Uterus (tissue), 4 donors: Measurements from ENCODE around the gene IRF9. TPM values are rescaled to one million over a fixed set of nuclear protein-coding genes. Genes with fewer than 3 reads are reported as not detected.
A peak's percentile ranks its signal among the peaks of the same experiment; 100 is the strongest.

Experiments
- DNase-seq, 2 donors: peaks; one replicate each; pipeline ENCODE4 v3.0.0-alpha.2; 2019 to 2020
- H3K27ac ChIP-seq, 2 donors: fragments of 200-600 bp; sonication (generic); 1 replicate in 1 of 2; 2 replicates in 1 of 2; pipeline ENCODE4 v1.5.1; 2016 to 2018
- H3K27me3 ChIP-seq, 2 donors: fragments of 200-600 bp; sonication (generic); one replicate each; pipeline ENCODE4 v1.5.1; 2018 to 2019; ENCODE audit warnings: control low read depth in 1 of 2
- H3K36me3 ChIP-seq, 2 donors: fragments of 200-600 bp; sonication (generic); one replicate each; pipeline ENCODE4 v1.5.1; 2019; ENCODE audit warnings: control low read depth in 1 of 2
- H3K4me1 ChIP-seq, 2 donors: fragments of 200-600 bp; sonication (generic); one replicate each; pipeline ENCODE4 v1.5.1; 2018 to 2019; ENCODE audit warnings: control low read depth in 1 of 2
- H3K4me3 ChIP-seq, 2 donors: fragments of 200-600 bp; sonication (generic); 1 replicate in 1 of 2; 2 replicates in 1 of 2; pipeline ENCODE4 v1.5.1; 2018 to 2019; ENCODE audit warnings: mild to moderate bottlenecking in 1 of 2
- H3K9me3 ChIP-seq, 2 donors: fragments of 200-600 bp; sonication (generic); one replicate each; pipeline ENCODE4 v1.5.1; 2019; ENCODE audit warnings: control low read depth in 1 of 2
- CTCF ChIP-seq, 4 experiments: fragments of 200-600 bp in 2 of 4; fragments of 450-650 bp in 2 of 4; sonication (generic) in 2 of 4; IDR thresholded peaks; one replicate each; pipeline ENCODE4 v1.5.1; 2016 to 2019; ENCODE audit warnings: antibody characterized with exemption in 4 of 4, mild to moderate bottlenecking in 2 of 4, moderate library complexity in 1 of 4
- POLR2A ChIP-seq, 2 donors: fragments of 450-650 bp; IDR thresholded peaks; one replicate each; pipeline ENCODE4 v1.6.1; 2016; ENCODE audit warnings: antibody characterized with exemption in 2 of 2, mild to moderate bottlenecking in 1 of 2, moderate library complexity in 1 of 2
- intact Hi-C: fragments of 100-400 bp; cut with DNase I; formaldehyde crosslinking; loops from one replicate; pipeline ENCODE4 v1.15.1; 2023; ENCODE audit warnings: low total_unique reads
- total RNA-seq, 4 donors: library from RNA; depleted of rRNA in 3 of 4; stranded (reverse); fragments of >200 nt in 3 of 4; gene quantifications; one replicate each; pipeline versions ENCODE4 v1.1.0 to v1.2.4, GENCODE V29; 2014 to 2023
- donor health status: DM: yes; HTN: yes; CAD: no.

IRF9 gene
- total RNA-seq, 4 donors from 2014 or later, result 33.2 to 205 (median 67.2) TPM

DNA sequence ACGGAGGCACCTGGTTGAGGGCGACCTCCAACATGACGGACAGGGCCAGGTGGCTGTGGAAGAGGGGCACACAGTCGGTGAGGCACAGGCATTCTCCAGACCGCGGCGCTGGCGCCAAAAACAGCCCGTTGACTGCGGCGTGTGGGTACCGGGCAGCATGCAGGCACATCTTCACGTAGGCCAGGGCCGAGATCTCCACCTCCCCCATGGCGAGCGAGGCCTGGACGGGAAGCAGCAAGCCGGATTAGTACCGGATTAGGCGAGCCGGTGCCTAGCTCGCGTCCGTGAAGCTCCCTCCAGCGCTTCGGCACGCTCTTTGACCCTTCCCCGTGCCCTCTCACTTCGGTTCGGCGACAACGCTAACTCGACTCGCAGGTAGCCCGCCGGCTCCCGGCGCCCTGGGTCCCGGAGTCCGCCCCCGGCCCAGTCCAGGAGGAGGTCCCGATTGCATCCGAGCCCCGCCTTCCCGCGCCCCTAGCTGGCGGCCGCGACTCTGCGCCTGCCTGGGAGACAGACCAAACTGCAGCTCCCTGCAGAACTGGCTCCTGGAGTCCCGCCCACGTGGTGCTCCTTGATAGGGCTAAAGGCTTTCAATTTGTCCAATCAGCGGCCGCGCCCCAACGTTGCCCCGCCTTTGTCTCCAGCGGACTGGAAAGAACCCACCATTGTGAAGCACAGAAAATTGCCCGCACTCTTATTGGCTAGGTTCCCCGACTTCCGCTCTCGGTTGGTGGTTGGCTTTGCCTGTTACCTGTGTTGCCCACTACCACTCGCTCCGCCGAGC is 19.8 kb upstream of the IRF9 start, which contains the start of gene EMC9:
TSS of gene EMC9 (minus strand) at position 495 of the 784 bp plus-strand sequence. CDS start at position 208, 287 bp downstream.
- Histone ChIP-seq H3K4me3 (peak within 1 kb of the TSS; percentile 65 to 92), H3K9me3 (no peaks in the 10 kb centered on the region), H3K36me3 (no peaks in the 10 kb centered on the region), H3K27ac (peak within 1 kb of the TSS; percentile 86 to 90), H3K4me1 (peaks cover 4 to 7% of the 10 kb centered on the region in 2 donors), H3K27me3 (no peaks in the 10 kb centered on the region)
- intact Hi-C loops, result no loop called here
- peak; percentile 99 to 100 for DNase-seq
- TF ChIP-seq POLR2A (IDR thresholded peaks at IDR 0.05) (peak; percentile 90), CTCF (IDR thresholded peaks at IDR 0.05) (peak; percentile 41 to 81 (median 66))

- H3K4me1 ChIP-seq, result peaks cover 6 to 8% of the 10 kb centered on the region in 2 donors
- no peaks in the 10 kb centered on the region for H3K27me3 ChIP-seq
- TF ChIP-seq POLR2A (IDR thresholded peaks at IDR 0.05) (no peak), CTCF (IDR thresholded peaks at IDR 0.05) (no peak)
- intact Hi-C loops, result no loop called here
- no peaks in the 10 kb centered on the region for H3K9me3 ChIP-seq
- no peak overlapping the region for H3K27ac ChIP-seq
- DNase-seq, result no peak
- no peaks in the 10 kb centered on the region for H3K36me3 ChIP-seq
- no peak overlapping the region for H3K4me3 ChIP-seq
Observed at GRCh38 chr14:24143511-24143910, 17.6 kb upstream of the IRF9 start.

- Histone ChIP-seq H3K27me3 (no peaks in the 10 kb centered on the region), H3K27ac (no peak overlapping the region), H3K4me3 (no peak overlapping the region), H3K9me3 (no peaks in the 10 kb centered on the region), H3K4me1 (peaks cover 6 to 8% of the 10 kb centered on the region in 2 donors), H3K36me3 (no peaks in the 10 kb centered on the region)
- intact Hi-C loops, result no loop called here
- no peak for DNase-seq
- TF ChIP-seq POLR2A (IDR thresholded peaks at IDR 0.05) (no peak), CTCF (IDR thresholded peaks at IDR 0.05) (no peak)
Observed at GRCh38 chr14:24144451-24144850, 16.6 kb upstream of the IRF9 start.

- no peak for TF ChIP-seq POLR2A (IDR thresholded peaks at IDR 0.05)
- TF ChIP-seq CTCF (IDR thresholded peaks at IDR 0.05), result no peak
- Histone ChIP-seq H3K27me3 (no peaks in the 10 kb centered on the region), H3K36me3 (no peaks in the 10 kb centered on the region), H3K4me1 (peaks cover 4 to 6% of the 10 kb centered on the region in 2 donors), H3K9me3 (no peaks in the 10 kb centered on the region), H3K27ac (peak overlapping the region; percentile 90 to 92), H3K4me3 (no peak overlapping the region)
- intact Hi-C loops, result no loop called here
- DNase-seq, result no peak
Observed at GRCh38 chr14:24145219-24145618, 15.8 kb upstream of the IRF9 start.

DNA sequence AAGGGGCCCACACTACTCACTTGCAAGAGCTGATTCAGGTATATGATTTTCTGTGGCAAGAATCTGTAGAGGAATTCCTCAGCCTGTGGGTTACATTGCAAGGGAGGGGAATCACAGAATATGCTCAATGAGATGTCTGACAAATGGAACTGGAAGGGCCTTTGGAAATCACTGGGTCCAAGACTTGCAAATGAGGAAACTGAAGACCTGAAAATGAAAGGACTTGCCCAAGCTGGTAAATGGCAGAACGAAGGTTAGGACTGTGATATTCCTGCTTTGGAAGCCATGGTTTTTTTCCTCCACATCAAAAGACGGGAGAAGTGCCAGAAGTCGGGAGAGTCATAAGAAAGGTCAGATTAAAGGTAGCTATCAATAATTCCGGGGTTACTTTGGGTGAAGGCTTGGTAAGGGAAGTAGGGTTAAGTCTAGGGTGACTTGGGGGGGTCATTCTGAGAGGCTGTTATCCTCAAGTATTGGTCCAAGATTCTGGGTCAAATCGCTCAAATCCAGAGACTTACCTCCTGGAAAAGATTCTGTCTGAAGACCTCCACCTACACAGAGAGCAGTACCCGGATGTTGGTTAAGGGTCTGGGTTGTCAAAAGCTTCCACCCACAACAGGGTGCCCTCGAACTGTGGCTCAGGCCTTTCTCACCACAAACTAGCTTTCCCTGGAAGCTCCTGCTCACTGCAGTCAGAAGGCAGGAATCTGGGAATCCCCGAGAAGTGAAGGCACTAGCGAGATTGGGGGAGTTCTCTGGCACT is 15.2 kb upstream of the IRF9 start:
- H3K9me3 ChIP-seq, result no peaks in the 10 kb centered on the region
- no peaks in the 10 kb centered on the region for H3K36me3 ChIP-seq
- H3K4me3 ChIP-seq, result peak overlapping the region; percentile 84 to 95
- no peak for DNase-seq
- H3K27me3 ChIP-seq, result no peaks in the 10 kb centered on the region
- peaks cover 4 to 6% of the 10 kb centered on the region in 2 donors for H3K4me1 ChIP-seq
- TF ChIP-seq CTCF (IDR thresholded peaks at IDR 0.05), result no peak
- TF ChIP-seq POLR2A (IDR thresholded peaks at IDR 0.05), result no peak
- intact Hi-C loops, result no loop called here
- H3K27ac ChIP-seq, result peak overlapping the region; percentile 90 to 92
